Measurements from ENCODE around the gene PAPPA2.

DNA sequence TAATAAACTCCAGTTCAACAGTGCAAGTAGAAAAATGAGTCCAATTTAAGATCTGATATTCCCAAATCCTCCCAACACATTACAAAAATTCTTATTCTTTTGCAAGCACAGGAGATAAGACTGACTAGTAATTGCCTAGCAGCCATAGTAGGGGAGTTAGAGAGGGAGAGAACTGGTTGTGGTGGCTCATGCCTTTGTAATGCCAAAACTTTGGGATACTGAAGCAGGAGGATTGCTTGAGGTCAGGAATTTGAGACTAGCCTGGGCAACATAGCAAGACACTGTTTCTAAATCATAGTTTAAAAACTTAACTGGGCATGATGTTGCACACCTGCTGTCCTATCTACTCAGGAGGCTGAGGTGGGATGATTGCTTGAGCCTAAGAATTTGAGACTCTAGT, 26.7 kb upstream of the PAPPA2 start:
- TF ChIP-seq, protein P1, sequence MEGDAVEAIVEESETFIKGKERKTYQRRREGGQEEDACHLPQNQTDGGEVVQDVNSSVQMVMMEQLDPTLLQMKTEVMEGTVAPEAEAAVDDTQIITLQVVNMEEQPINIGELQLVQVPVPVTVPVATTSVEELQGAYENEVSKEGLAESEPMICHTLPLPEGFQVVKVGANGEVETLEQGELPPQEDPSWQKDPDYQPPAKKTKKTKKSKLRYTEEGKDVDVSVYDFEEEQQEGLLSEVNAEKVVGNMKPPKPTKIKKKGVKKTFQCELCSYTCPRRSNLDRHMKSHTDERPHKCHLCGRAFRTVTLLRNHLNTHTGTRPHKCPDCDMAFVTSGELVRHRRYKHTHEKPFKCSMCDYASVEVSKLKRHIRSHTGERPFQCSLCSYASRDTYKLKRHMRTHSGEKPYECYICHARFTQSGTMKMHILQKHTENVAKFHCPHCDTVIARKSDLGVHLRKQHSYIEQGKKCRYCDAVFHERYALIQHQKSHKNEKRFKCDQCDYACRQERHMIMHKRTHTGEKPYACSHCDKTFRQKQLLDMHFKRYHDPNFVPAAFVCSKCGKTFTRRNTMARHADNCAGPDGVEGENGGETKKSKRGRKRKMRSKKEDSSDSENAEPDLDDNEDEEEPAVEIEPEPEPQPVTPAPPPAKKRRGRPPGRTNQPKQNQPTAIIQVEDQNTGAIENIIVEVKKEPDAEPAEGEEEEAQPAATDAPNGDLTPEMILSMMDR (IDR thresholded peaks at IDR 0.05): no peak
- no peak for TF ChIP-seq POLR2A (IDR thresholded peaks at IDR 0.05)
- no peak for TF ChIP-seq POLR2AphosphoS5 (IDR thresholded peaks at IDR 0.05)

Measured in transverse colon (tissue), 4 donors.